ENCODE measurements around the gene C1QTNF9. TPM values are rescaled to one million over a fixed set of nuclear protein-coding genes. Genes with fewer than 3 reads are reported as not detected.
"Not testable (repeated sequence)": the region's sequence is repeated elsewhere in the genome, so short reads cannot be mapped to it uniquely, and the experiment has no call there.

C1QTNF9 gene
- total and polyA plus RNA-seq, 4 experiments from 2014 or later = not detected

DNA sequence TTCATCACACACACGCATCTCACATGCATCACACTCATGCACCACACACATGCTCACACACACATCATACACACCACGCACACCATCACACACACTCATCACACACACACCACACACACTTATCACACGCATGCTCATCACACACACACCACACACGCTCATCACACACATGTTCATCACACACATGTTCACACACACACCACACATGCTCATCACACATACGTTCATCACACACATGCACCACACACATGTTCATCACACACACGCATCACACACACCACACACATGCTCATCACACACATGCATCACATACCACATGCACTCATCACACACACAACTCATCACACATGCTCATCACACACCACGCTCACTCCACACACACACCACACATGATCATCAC is 46.9 kb downstream of the C1QTNF9 start:
- H3K27me3 Mint-ChIP-seq = no peaks in the 10 kb centered on the region
- Histone ChIP-seq H3K27ac (ENCODE audit: low read depth, low read length) (no peak overlapping the region), H3K36me3 (ENCODE audit: insufficient read depth, low read length) (no peaks in the 10 kb centered on the region), H3K9me3 (ENCODE audit: control insufficient read depth in 1 of 2, low read length in 2 of 2) (no peaks in the 10 kb centered on the region), H3K4me1 (ENCODE audit: insufficient read depth, low read length) (no peaks in the 10 kb centered on the region), H3K4me3 (ENCODE audit: low read length in 2 of 2) (no peak overlapping the region), H3K27me3 (ENCODE audit: insufficient read depth, low read length) (no peaks in the 10 kb centered on the region)
- intact Hi-C loops (cut with micrococcal nuclease) = no loop called here
- no peaks in the 10 kb centered on the region for H3K36me3 Mint-ChIP-seq
- ChIA-PET POLR2A (ENCODE audit: partially characterized antibody) (no interaction called here), CTCF (ENCODE audit: partially characterized antibody) (no interaction called here)
- H3K9me3 Mint-ChIP-seq = no peaks in the 10 kb centered on the region
- no peak for DNase-seq
- no peaks in the 10 kb centered on the region for H3K4me1 Mint-ChIP-seq
- no peak overlapping the region for H3K4me3 Mint-ChIP-seq
- H3K27ac Mint-ChIP-seq = no peak overlapping the region

DNA sequence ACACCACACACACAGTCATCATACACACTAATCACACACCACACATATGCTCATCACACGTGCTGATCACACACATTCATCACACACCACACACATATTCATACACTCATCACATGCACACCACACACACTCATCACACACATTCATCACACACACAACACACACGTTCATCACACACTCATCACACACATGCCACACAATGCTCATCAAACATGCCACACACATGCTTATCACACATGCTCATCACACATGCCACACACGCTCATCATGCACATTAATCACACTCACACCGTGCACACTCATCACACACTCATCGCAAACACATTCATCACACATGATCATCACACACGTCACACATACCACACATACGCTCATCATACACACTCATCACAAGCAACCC is 47.5 kb downstream of the C1QTNF9 start:
- Mint-ChIP-seq H3K27ac (no peak overlapping the region), H3K9me3 (no peaks in the 10 kb centered on the region), H3K4me3 (no peak overlapping the region), H3K4me1 (no peaks in the 10 kb centered on the region), H3K27me3 (no peaks in the 10 kb centered on the region), H3K36me3 (no peaks in the 10 kb centered on the region)
- Histone ChIP-seq H3K9me3 (ENCODE audit: control insufficient read depth in 1 of 2, low read length in 2 of 2) (no peaks in the 10 kb centered on the region), H3K4me3 (ENCODE audit: low read length in 2 of 2) (no peak overlapping the region), H3K27me3 (ENCODE audit: insufficient read depth, low read length) (no peaks in the 10 kb centered on the region), H3K36me3 (ENCODE audit: insufficient read depth, low read length) (no peaks in the 10 kb centered on the region), H3K4me1 (ENCODE audit: insufficient read depth, low read length) (no peaks in the 10 kb centered on the region), H3K27ac (ENCODE audit: low read depth, low read length) (no peak overlapping the region)
- CTCF ChIA-PET (ENCODE audit: partially characterized antibody) = no interaction called here
- DNase-seq = no peak
- POLR2A ChIA-PET (ENCODE audit: partially characterized antibody) = no interaction called here
- intact Hi-C loops (cut with micrococcal nuclease) = no loop called here

DNA sequence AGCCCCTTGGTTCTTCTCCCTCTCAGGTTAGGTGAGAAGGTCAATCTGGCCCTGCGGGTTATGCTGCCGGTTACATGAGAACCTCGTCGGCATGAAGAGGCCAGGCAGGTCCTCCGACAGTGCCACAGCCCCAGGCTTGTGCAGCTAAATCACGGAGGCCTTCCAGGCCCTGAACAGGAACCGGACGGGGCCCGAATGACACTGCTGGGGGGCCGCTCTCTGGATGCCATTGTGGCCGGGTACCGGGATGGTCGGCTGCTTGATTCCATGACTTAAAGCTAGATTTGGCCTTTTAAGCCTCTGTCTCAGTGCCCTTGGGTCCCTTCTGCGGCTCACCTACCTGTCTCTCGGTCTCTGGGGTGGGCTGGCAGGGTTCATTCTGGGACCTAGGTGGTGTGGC is 48.4 kb downstream of the C1QTNF9 start:
- H3K9me3 Mint-ChIP-seq = no peaks in the 10 kb centered on the region
- POLR2A ChIA-PET (ENCODE audit: partially characterized antibody) = no interaction called here
- no peak overlapping the region for H3K4me3 Mint-ChIP-seq
- no peaks in the 10 kb centered on the region for H3K27me3 Mint-ChIP-seq
- intact Hi-C loops (cut with micrococcal nuclease) = no loop called here
- no peaks in the 10 kb centered on the region for H3K9me3 ChIP-seq (ENCODE audit: control insufficient read depth in 1 of 2, low read length in 2 of 2)
- H3K36me3 ChIP-seq (ENCODE audit: insufficient read depth, low read length) = no peaks in the 10 kb centered on the region
- CTCF ChIA-PET (ENCODE audit: partially characterized antibody) = no interaction called here
- no peak overlapping the region for H3K4me3 ChIP-seq (ENCODE audit: low read length in 2 of 2)
- no peaks in the 10 kb centered on the region for H3K36me3 Mint-ChIP-seq
- DNase-seq = peak in 1 of 5 donors; percentile 20
- H3K27ac ChIP-seq (ENCODE audit: low read depth, low read length) = no peak overlapping the region
- no peaks in the 10 kb centered on the region for H3K4me1 ChIP-seq (ENCODE audit: insufficient read depth, low read length)
- H3K27me3 ChIP-seq (ENCODE audit: insufficient read depth, low read length) = no peaks in the 10 kb centered on the region
- H3K4me1 Mint-ChIP-seq = no peaks in the 10 kb centered on the region
- H3K27ac Mint-ChIP-seq = no peak overlapping the region

DNA sequence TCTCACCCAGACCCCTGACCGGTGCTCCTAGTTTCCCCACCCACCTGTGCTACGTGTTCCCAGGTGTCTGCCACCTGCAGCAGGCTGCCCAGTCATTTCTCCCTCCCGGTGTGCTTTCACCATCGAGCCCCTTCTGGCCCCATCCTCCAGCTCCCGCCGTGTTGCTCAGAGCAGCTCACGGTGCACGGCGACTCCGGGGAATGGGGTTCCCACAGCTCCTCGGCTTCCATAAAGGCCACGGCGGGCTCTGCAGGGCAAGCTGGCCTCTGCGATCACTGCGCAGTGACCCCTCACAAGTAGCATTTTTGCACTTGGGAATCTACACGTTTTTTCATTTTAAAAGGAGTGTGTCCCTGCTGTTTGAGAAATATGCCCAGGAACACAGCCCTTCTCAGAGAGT is 49.5 kb downstream of the C1QTNF9 start:
- H3K4me1 ChIP-seq (ENCODE audit: insufficient read depth, low read length); H3K27me3 Mint-ChIP-seq; H3K4me3 ChIP-seq (ENCODE audit: low read length in 2 of 2); H3K27me3 ChIP-seq (ENCODE audit: insufficient read depth, low read length); H3K36me3 ChIP-seq (ENCODE audit: insufficient read depth, low read length); POLR2A ChIA-PET (ENCODE audit: partially characterized antibody); intact Hi-C loops (cut with micrococcal nuclease); H3K9me3 ChIP-seq (ENCODE audit: control insufficient read depth in 1 of 2, low read length in 2 of 2); H3K27ac Mint-ChIP-seq; H3K9me3 Mint-ChIP-seq; CTCF ChIA-PET (ENCODE audit: partially characterized antibody); H3K36me3 Mint-ChIP-seq; H3K27ac ChIP-seq (ENCODE audit: low read depth, low read length); H3K4me3 Mint-ChIP-seq; H3K4me1 Mint-ChIP-seq: not testable (repeated sequence)
- DNase-seq = peak in 1 of 5 donors; percentile 15

- intact Hi-C loops (cut with micrococcal nuclease); H3K27ac ChIP-seq (ENCODE audit: low read depth, low read length); H3K9me3 Mint-ChIP-seq; H3K9me3 ChIP-seq (ENCODE audit: control insufficient read depth in 1 of 2, low read length in 2 of 2); H3K4me1 ChIP-seq (ENCODE audit: insufficient read depth, low read length); POLR2A ChIA-PET (ENCODE audit: partially characterized antibody); H3K27me3 Mint-ChIP-seq; H3K27me3 ChIP-seq (ENCODE audit: insufficient read depth, low read length); CTCF ChIA-PET (ENCODE audit: partially characterized antibody); H3K4me1 Mint-ChIP-seq; H3K4me3 Mint-ChIP-seq; H3K4me3 ChIP-seq (ENCODE audit: low read length in 2 of 2); H3K36me3 Mint-ChIP-seq; H3K36me3 ChIP-seq (ENCODE audit: insufficient read depth, low read length): not testable (repeated sequence)
- H3K27ac Mint-ChIP-seq = peak overlapping the region in 1 of 7 donors; percentile 52
- peak in 1 of 5 donors; percentile 19 for DNase-seq
These were observed 49.9 kb downstream of the C1QTNF9 start for GRCh38 chr13:24359252-24359651.

DNA sequence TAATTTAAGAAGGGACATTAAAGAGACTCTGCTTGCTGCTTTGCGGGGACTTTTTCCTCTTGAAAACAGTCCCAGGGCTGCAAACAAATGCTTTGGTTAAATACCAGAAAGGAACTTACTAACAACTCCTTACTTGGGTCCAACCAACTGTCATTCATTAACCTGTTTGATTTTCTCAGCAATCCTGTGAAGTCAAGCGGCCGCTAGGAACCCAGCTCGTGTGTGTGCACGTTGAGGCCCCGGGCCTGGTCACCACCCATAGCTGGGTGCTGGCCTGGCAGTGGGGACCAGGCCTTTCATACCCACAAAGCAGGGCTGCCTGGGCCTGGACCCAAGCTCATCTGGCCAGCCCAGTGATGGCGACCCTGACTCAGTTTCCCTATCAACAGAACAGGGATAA is 50.7 kb downstream of the C1QTNF9 start:
- Histone ChIP-seq H3K27me3 (ENCODE audit: insufficient read depth, low read length) (no peaks in the 10 kb centered on the region), H3K4me3 (ENCODE audit: low read length in 2 of 2) (no peak overlapping the region), H3K36me3 (ENCODE audit: insufficient read depth, low read length) (no peaks in the 10 kb centered on the region), H3K9me3 (ENCODE audit: control insufficient read depth in 1 of 2, low read length in 2 of 2) (no peaks in the 10 kb centered on the region), H3K4me1 (ENCODE audit: insufficient read depth, low read length) (no peaks in the 10 kb centered on the region), H3K27ac (ENCODE audit: low read depth, low read length) (no peak overlapping the region)
- Mint-ChIP-seq H3K27me3 (no peaks in the 10 kb centered on the region), H3K36me3 (no peaks in the 10 kb centered on the region), H3K9me3 (no peaks in the 10 kb centered on the region), H3K4me3 (no peak overlapping the region), H3K4me1 (no peaks in the 10 kb centered on the region), H3K27ac (no peak overlapping the region)
- ChIA-PET POLR2A (ENCODE audit: partially characterized antibody) (no interaction called here), CTCF (ENCODE audit: partially characterized antibody) (no interaction called here)
- DNase-seq = no peak
- intact Hi-C loops (cut with micrococcal nuclease) = no loop called here

- no peak overlapping the region for H3K4me3 Mint-ChIP-seq
- ChIA-PET POLR2A (ENCODE audit: partially characterized antibody) (no interaction called here), CTCF (ENCODE audit: partially characterized antibody) (no interaction called here)
- DNase-seq = no peak
- H3K36me3 ChIP-seq (ENCODE audit: insufficient read depth, low read length) = no peaks in the 10 kb centered on the region
- H3K4me1 ChIP-seq (ENCODE audit: insufficient read depth, low read length) = no peaks in the 10 kb centered on the region
- H3K27ac ChIP-seq (ENCODE audit: low read depth, low read length) = no peak overlapping the region
- H3K27me3 ChIP-seq (ENCODE audit: insufficient read depth, low read length) = no peaks in the 10 kb centered on the region
- no peak overlapping the region for H3K4me3 ChIP-seq (ENCODE audit: low read length in 2 of 2)
- no peaks in the 10 kb centered on the region for H3K4me1 Mint-ChIP-seq
- H3K36me3 Mint-ChIP-seq = no peaks in the 10 kb centered on the region
- no peaks in the 10 kb centered on the region for H3K27me3 Mint-ChIP-seq
- no peaks in the 10 kb centered on the region for H3K9me3 Mint-ChIP-seq
- intact Hi-C loops (cut with micrococcal nuclease) = no loop called here
- no peak overlapping the region for H3K27ac Mint-ChIP-seq
- H3K9me3 ChIP-seq (ENCODE audit: control insufficient read depth in 1 of 2, low read length in 2 of 2) = no peaks in the 10 kb centered on the region
These were observed 51.7 kb downstream of the C1QTNF9 start for GRCh38 chr13:24361113-24361512.

- POLR2A ChIA-PET (ENCODE audit: partially characterized antibody) = no interaction called here
- H3K4me3 Mint-ChIP-seq = no peak overlapping the region
These were observed 52.5 kb downstream of the C1QTNF9 start for GRCh38 chr13:24361852-24362366.

More at GRCh38 chr13:24361852-24362366, 52.5 kb downstream of the C1QTNF9 start:
- Mint-ChIP-seq H3K9me3 (peaks cover 0 to 1% (median 0%) of the 10 kb centered on the region in 8 donors), H3K36me3 (no peaks in the 10 kb centered on the region), H3K27ac (no peak overlapping the region), H3K27me3 (peaks cover 2 to 3% of the 10 kb centered on the region in 2 donors), H3K4me1 (no peaks in the 10 kb centered on the region)
- Histone ChIP-seq H3K27ac (ENCODE audit: low read depth, low read length) (no peak overlapping the region), H3K9me3 (ENCODE audit: control insufficient read depth in 1 of 2, low read length in 2 of 2) (no peaks in the 10 kb centered on the region), H3K4me3 (ENCODE audit: low read length in 2 of 2) (no peak overlapping the region), H3K4me1 (ENCODE audit: insufficient read depth, low read length) (no peaks in the 10 kb centered on the region), H3K36me3 (ENCODE audit: insufficient read depth, low read length) (no peaks in the 10 kb centered on the region), H3K27me3 (ENCODE audit: insufficient read depth, low read length) (no peaks in the 10 kb centered on the region)
- DNase-seq = peak in 1 of 5 donors; percentile 25
- intact Hi-C loops (cut with micrococcal nuclease) = no loop called here
- CTCF ChIA-PET (ENCODE audit: partially characterized antibody) = no interaction called here
